HG02938 (cell line): ENCODE results near the gene HES6.

Experiments
- ATAC-seq: cut with Tn5 transposase; IDR thresholded peaks from one replicate; pipeline ENCODE4 v1.9.1; 2021; ENCODE audit warnings: mild to moderate bottlenecking, moderate library complexity; ENCODE audit not compliant: unreplicated experiment

HES6 gene

GRCh38 chr2:238203094-238203972, 36.5 kb downstream of the HES6 start, which contains the start of gene ILKAP:
ILKAP (minus strand) TSS chr2:238203695; CDS start chr2:238203553, 142 bp downstream.
- peak; percentile 81 for ATAC-seq

DNA sequence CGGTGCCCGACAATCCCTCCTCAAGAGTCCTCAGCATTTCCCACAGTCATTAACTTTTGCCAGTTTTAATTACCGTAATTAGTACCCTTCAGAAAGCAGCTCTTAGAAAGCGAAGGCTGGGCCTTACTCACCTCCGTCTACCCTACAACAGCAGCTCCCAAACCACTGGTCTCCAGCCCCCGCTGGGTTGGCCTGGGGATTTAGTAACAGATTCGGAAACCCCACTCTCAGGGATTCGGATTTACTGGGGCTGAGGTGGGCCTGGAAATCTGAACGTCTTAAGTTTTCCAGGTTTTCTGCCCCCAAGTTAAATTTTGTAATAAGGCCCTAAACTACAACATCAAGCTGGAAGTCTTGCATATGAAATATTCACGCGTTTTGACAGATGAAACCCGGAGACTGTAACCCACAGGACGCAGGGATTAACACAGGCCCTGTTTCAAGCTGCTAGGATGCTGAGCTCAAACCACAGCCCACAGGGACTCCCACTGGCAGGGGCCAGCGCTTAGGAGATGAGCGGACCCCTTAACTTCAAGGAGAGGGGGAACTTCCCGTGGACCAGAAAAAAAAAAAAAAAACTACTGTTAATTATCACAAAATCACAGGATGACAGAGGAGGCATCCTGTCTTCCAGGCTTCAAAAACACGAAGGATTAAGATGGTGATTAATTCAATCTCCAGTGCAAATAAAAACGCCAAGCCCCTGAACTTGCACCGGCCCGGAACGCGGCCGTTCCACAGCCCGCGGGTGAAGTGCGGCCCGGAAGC, 37.3 kb downstream of the HES6 start:
- ATAC-seq = peak; percentile 12

DNA sequence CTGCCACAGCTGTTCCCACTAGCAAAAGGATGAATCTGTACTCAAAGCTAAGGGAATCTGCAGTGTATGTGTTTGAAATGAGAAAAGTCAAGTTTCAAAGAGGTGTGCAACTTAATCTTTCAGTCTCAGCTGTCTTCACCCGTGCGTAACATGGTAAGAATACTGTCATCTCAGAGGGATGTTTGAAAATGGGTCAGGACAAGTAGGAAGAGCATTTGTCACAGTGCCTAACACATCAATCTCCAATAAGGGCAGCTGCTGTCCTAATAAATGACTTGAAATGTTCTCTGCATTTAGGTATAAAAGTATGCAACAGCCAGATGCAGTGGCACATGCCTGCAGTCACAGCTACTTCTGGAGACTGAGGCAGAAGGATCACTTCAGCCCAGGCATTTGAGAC, 49.4 kb downstream of the HES6 start:
- ATAC-seq = no peak
